ENCODE results near the gene A4GALT.
"Not testable (repeated sequence)": the region's sequence is repeated elsewhere in the genome, so short reads cannot be mapped to it uniquely, and the experiment has no call there.

Gene A4GALT

DNA sequence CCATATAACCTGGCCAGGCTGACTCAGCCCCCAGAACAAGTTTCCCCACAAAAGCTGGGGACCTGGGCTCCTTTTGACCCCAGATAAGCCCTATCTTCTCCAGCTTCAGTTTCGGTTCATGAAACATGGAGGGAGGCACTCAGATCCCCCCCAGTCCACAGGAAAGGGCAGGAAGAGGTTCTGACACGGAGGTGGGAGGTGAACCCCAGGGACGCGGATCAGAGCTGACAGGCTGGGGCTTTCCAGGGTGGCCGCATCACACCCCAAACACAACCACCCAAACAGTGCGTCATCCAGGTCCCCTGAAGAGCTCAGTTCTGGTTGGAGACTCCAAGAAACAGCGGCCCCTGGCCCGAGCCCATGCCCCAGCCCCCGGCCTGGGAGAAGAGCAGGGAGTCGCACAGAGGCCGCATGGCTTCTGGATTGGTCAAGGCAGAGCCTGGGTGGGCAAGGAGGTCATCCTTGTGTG lies 44.3 kb upstream of the A4GALT start:
- no peak for TF ChIP-seq CTCF (IDR thresholded peaks at IDR 0.05; ENCODE audit: low read depth, low read length)
- DNase-seq (ENCODE audit: extremely low read depth, low read depth): no peak

GRCh38 chr22:42763965-42764480 lies 43.4 kb upstream of the A4GALT start:
- no peak for DNase-seq (ENCODE audit: extremely low read depth, low read depth)
- no peak for TF ChIP-seq CTCF (IDR thresholded peaks at IDR 0.05; ENCODE audit: low read depth, low read length)

DNA sequence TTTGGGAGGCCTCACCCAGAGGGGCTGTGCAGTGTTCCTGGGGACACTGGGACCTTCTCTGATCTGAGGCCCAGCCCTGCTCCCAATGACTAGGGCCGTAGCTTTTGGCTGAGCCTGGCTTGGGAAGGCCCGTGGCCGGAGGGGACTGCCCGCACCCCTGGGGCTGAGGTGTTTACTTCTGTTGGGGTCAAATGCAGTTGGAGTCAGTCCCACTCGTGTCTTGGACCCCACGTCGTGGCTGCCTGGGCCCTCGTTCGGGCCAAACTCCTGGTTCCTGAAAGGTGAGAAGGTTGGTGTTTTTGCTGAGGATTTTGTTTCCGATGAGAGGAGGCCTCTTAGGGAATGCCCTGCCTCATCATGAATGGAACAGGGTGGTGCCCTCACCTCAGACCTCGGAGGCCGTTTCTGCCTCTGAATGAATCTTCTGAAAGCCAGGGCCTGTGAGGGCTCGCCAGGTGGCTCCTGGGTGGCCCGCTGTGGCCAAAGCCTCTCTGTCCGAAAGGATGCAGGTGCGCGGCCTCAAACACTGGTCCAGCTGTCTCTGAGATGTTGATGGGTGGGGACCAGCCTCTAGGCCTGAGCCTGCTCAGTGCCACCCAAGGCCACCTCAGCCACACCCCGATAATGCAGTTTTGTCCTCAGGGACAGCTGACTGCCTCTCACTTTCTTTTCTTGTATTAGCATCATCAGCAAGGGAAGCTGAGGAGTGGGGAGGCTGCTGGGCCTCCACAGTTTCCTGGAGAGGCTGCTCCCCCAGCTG lies 40.3 kb upstream of the A4GALT start:
- no peak for DNase-seq (ENCODE audit: extremely low read depth, low read depth)
- TF ChIP-seq CTCF (IDR thresholded peaks at IDR 0.05; ENCODE audit: low read depth, low read length): no peak

GRCh38 chr22:42758931-42759629 lies 38.4 kb upstream of the A4GALT start:
- peak; percentile 38 for DNase-seq (ENCODE audit: extremely low read depth, low read depth)

GRCh38 chr22:42755553-42755952 lies 34.9 kb upstream of the A4GALT start:
- peak; percentile 75 for DNase-seq (ENCODE audit: extremely low read depth, low read depth)

More at GRCh38 chr22:42758931-42759629, 38.4 kb upstream of the A4GALT start:
- no peak for TF ChIP-seq CTCF (IDR thresholded peaks at IDR 0.05; ENCODE audit: low read depth, low read length)

GRCh38 chr22:42755121-42755520 lies 34.5 kb upstream of the A4GALT start:
- DNase-seq (ENCODE audit: extremely low read depth, low read depth): not testable (repeated sequence)

GRCh38 chr22:42754658-42755057 lies 34.0 kb upstream of the A4GALT start:
- DNase-seq (ENCODE audit: extremely low read depth, low read depth): peak; percentile 44
- no peak for TF ChIP-seq CTCF (IDR thresholded peaks at IDR 0.05; ENCODE audit: low read depth, low read length)

DNA sequence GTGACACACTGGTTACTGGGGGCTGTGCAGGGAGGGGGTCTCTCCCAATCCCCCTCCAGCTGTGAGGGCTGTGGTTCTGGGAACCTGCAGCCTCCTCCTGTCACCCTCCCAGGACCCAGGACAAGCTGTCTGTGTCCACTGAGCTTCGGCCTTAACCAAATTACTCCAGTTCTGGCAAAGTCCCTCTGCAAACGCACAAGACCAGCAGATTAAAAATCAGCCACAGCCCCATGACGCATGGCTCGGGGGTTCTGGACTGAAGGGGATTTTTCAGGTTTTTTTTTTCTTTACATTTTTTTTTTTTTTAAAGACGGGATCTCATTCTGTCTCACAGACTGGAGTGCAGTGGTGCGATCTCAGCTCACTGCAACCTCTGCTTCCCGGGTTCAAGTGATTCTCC lies 32.2 kb upstream of the A4GALT start:
- no peak for DNase-seq (ENCODE audit: extremely low read depth, low read depth)
- TF ChIP-seq CTCF (IDR thresholded peaks at IDR 0.05; ENCODE audit: low read depth, low read length): no peak
